ENCODE results near the gene SLC39A11. TPM values are rescaled to one million over a fixed set of nuclear protein-coding genes. Genes with fewer than 3 reads are reported as not detected.

Gene SLC39A11
- total RNA-seq, 1 donor from 2014 or later = 34.8 TPM

GRCh38 chr17:72646176-72646575 is 446.3 kb downstream of the SLC39A11 start:
- DNase-seq (no peak), ATAC-seq (ENCODE audit: low read depth) (no peak)
- POLR2A ChIA-PET = no interaction called here
- no peaks in the 10 kb centered on the region for H3K4me1 Mint-ChIP-seq
- H3K36me3 Mint-ChIP-seq (ENCODE audit: low read depth) = peaks cover 9% of the 10 kb centered on the region
- H3K27ac Mint-ChIP-seq = no peak overlapping the region
- no peaks in the 10 kb centered on the region for H3K9me3 Mint-ChIP-seq
- no peak overlapping the region for H3K4me3 Mint-ChIP-seq
- CTCF ChIA-PET = no interaction called here
- intact Hi-C loops (cut with micrococcal nuclease) = no loop called here
- no peaks in the 10 kb centered on the region for H3K27me3 Mint-ChIP-seq
- TF ChIP-seq CTCF (IDR thresholded peaks at IDR 0.05) = no peak

DNA sequence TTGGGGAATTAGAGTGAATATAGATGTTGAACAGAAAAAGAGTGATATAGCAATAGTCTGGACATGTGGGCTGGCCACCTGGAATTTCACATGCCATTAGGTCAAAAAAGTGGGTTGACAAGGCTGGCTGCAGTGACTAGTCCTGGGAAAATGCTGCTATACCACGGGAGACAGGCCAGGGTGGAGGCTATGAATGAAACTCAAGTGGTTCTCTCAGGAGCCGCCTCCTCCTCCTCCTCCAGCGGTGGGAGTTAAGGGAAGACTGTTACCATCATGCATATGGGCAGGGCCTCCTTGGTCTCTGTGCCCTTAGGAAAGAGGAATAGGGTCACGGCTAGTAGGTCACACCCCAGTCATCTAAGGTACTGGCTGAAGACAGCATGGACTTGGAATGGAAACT is 448.0 kb downstream of the SLC39A11 start:
- no peaks in the 10 kb centered on the region for H3K9me3 Mint-ChIP-seq
- ChIA-PET CTCF (no interaction called here), POLR2A (no interaction called here)
- no peak overlapping the region for H3K27ac Mint-ChIP-seq
- H3K4me3 Mint-ChIP-seq = no peak overlapping the region
- no peaks in the 10 kb centered on the region for H3K27me3 Mint-ChIP-seq
- no peaks in the 10 kb centered on the region for H3K4me1 Mint-ChIP-seq
- DNase-seq (no peak), ATAC-seq (ENCODE audit: low read depth) (no peak)
- intact Hi-C loops (cut with micrococcal nuclease) = no loop called here
- TF ChIP-seq CTCF (IDR thresholded peaks at IDR 0.05) = no peak
- peaks cover 9% of the 10 kb centered on the region for H3K36me3 Mint-ChIP-seq (ENCODE audit: low read depth)

DNA sequence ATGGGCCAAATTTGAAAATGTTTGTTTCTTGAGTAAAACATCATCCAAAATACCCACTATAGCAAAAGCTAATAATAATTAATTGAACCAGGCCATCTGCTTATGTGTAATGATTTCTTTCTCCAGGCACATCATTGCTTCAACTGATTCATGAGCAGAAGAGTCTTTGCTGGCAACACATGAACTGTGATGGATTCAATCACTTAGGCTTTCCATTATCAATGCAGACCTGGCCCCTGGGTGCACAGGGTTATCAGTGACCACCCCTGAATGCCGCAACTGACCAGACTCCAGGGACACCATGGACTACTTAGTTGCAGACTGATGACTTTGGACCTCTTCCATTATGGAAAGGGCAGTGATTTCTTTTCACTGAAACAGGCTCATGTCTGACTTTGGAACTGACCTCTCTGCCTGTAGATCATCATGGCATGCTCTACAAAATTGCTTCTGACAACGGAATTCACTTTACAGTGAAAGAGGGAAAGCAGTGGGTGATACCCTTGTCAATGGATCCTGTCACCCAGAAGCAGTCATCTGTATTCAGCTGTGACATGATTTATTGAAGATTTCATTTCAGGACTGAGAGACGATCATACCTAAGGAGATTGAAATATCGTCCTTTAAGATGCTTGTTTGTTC is 448.8 kb downstream of the SLC39A11 start:
- CTCF ChIA-PET = no interaction called here
- DNase-seq = no peak

DNA sequence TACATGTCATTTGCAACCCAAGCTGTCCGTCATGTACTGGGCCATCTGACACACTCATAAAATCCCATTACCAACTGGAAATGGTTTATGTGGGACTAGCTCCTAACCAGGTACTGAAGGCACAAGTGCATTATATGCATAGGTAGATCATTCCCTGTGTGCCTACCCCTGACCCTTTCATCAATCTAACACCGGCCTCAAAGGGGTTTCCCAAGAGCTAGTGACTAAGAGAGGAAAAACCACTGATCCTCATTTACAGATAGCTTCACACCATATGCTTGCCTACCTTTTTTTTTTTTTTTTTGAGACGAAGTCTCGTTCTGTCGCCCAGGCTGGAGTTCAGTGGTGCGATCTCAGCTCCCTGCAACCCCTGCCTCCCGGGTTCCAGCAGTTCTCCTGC is 449.8 kb downstream of the SLC39A11 start:
- Mint-ChIP-seq H3K4me3 (no peak overlapping the region), H3K36me3 (ENCODE audit: low read depth) (peaks cover 9% of the 10 kb centered on the region), H3K4me1 (no peaks in the 10 kb centered on the region), H3K27ac (no peak overlapping the region), H3K9me3 (no peaks in the 10 kb centered on the region), H3K27me3 (no peaks in the 10 kb centered on the region)
- ChIA-PET CTCF (no interaction called here), POLR2A (no interaction called here)
- no peak for TF ChIP-seq CTCF (IDR thresholded peaks at IDR 0.05)
- ATAC-seq (ENCODE audit: low read depth) (no peak), DNase-seq (no peak)
- intact Hi-C loops (cut with micrococcal nuclease) = no loop called here

More for the DNA sequence above, 448.8 kb downstream of the SLC39A11 start:
- POLR2A ChIA-PET = no interaction called here
- TF ChIP-seq CTCF (IDR thresholded peaks at IDR 0.05) = no peak
- Mint-ChIP-seq H3K36me3 (ENCODE audit: low read depth) (peaks cover 9% of the 10 kb centered on the region), H3K4me1 (no peaks in the 10 kb centered on the region), H3K4me3 (no peak overlapping the region), H3K9me3 (no peaks in the 10 kb centered on the region), H3K27me3 (no peaks in the 10 kb centered on the region), H3K27ac (no peak overlapping the region)
- intact Hi-C loops (cut with micrococcal nuclease) = no loop called here
- ATAC-seq (ENCODE audit: low read depth) = no peak

GRCh38 chr17:72640415-72641165 is 451.9 kb downstream of the SLC39A11 start:
- ATAC-seq (ENCODE audit: low read depth) = no peak
- Mint-ChIP-seq H3K4me1 (no peaks in the 10 kb centered on the region), H3K36me3 (ENCODE audit: low read depth) (no peaks in the 10 kb centered on the region), H3K4me3 (no peak overlapping the region), H3K27ac (no peak overlapping the region), H3K9me3 (no peaks in the 10 kb centered on the region), H3K27me3 (no peaks in the 10 kb centered on the region)
- ChIA-PET POLR2A (no interaction called here), CTCF (no interaction called here)
- TF ChIP-seq CTCF (IDR thresholded peaks at IDR 0.05) = no peak
- intact Hi-C loops (cut with micrococcal nuclease) = no loop called here
- no peak for DNase-seq
